Right ventricle myocardium inferior (tissue), 1 donor: ENCODE measurements around the gene PNLIP. TPM values are rescaled to one million over a fixed set of nuclear protein-coding genes. Genes with fewer than 3 reads are reported as not detected.

Experiments
- ATAC-seq: fragments of 200-7000 bp; cut with Tn5 transposase; one replicate; pipeline ENCODE4 v1.9.1; 2020; ENCODE audit warnings: mild to moderate bottlenecking, moderate library complexity
- DNase-seq: peaks from one replicate; pipeline ENCODE4 v3.0.0; 2021; ENCODE audit errors: missing footprints
- intact Hi-C: fragments of 100-400 bp; cut with DNase I; formaldehyde crosslinking; loops from one replicate; pipeline ENCODE4 v1.11.0; 2022
- long read RNA-seq: library from polyadenylated mRNA; unstranded; transcript quantifications from one replicate; pipeline ENCODE4 v2.0.0, GENCODE V29; 2021
- total RNA-seq: library from RNA; stranded (reverse); fragmentation: NEBNext Ultra II Directional; extraction: Animal tissue kit (Norgen Biotek cat#: 25700); gene quantifications from one replicate; pipeline ENCODE4 v1.2.1, GENCODE V29; 2021
- donor health status: DM: no; HTN: yes; CAD: no; lungs with severe emphysema.

Gene PNLIP
- not detected for total RNA-seq
- long read RNA-seq, result 0 reads

GRCh38 chr10:116545756-116546155 is at the start of gene PNLIP:
TSS of gene PNLIP (plus strand) at chr10:116545931. CDS start at chr10:116546093, 162 bp downstream.
- intact Hi-C loops, result no loop called here
- DNase-seq, result no peak
- ATAC-seq, result no peak

GRCh38 chr10:116504786-116505185 is 40.9 kb upstream of the PNLIP start:
- no peak for DNase-seq

GRCh38 chr10:116510565-116510964 is 35.2 kb upstream of the PNLIP start:
- ATAC-seq (no peak), DNase-seq (no peak)
- intact Hi-C loops, result no loop called here

More at GRCh38 chr10:116504786-116505185, 40.9 kb upstream of the PNLIP start:
- intact Hi-C loops, result no loop called here
- ATAC-seq, result no peak

GRCh38 chr10:116511365-116511764 is 34.4 kb upstream of the PNLIP start:
- intact Hi-C loops, result no loop called here
- ATAC-seq, result no peak

GRCh38 chr10:116521424-116522290 is 24.1 kb upstream of the PNLIP start:
- ATAC-seq (no peak), DNase-seq (no peak)
- intact Hi-C loops, result no loop called here

More at GRCh38 chr10:116511365-116511764, 34.4 kb upstream of the PNLIP start:
- no peak for DNase-seq

- no peak for ATAC-seq
- intact Hi-C loops, result no loop called here
- DNase-seq, result no peak
Measured at GRCh38 chr10:116522803-116523381, 22.8 kb upstream of the PNLIP start.

- ATAC-seq, result no peak
- intact Hi-C loops, result no loop called here
- no peak for DNase-seq
Measured at GRCh38 chr10:116524736-116525135, 21.0 kb upstream of the PNLIP start.

GRCh38 chr10:116526219-116526618 is 19.5 kb upstream of the PNLIP start:
- DNase-seq, result no peak
- intact Hi-C loops, result no loop called here
- ATAC-seq, result no peak

- ATAC-seq, result no peak
- DNase-seq, result no peak
- intact Hi-C loops, result no loop called here
Measured at GRCh38 chr10:116536810-116537209, 8.9 kb upstream of the PNLIP start.

GRCh38 chr10:116538456-116538855 is 7.3 kb upstream of the PNLIP start:
- ATAC-seq (no peak), DNase-seq (no peak)
- intact Hi-C loops, result no loop called here

GRCh38 chr10:116538992-116539391 is 6.7 kb upstream of the PNLIP start:
- no peak for ATAC-seq
- DNase-seq, result no peak
- intact Hi-C loops, result no loop called here

GRCh38 chr10:116540814-116541213 is 4.9 kb upstream of the PNLIP start:
- intact Hi-C loops, result no loop called here
- no peak for DNase-seq
- no peak for ATAC-seq

GRCh38 chr10:116542007-116542677 is 3.6 kb upstream of the PNLIP start:
- intact Hi-C loops, result no loop called here
- no peak for DNase-seq

GRCh38 chr10:116545122-116545521 is 609 bp upstream of the PNLIP start:
- intact Hi-C loops, result no loop called here
- ATAC-seq (no peak), DNase-seq (no peak)

More at GRCh38 chr10:116542007-116542677, 3.6 kb upstream of the PNLIP start:
- ATAC-seq, result no peak

GRCh38 chr10:116548301-116548700 is 2.6 kb downstream of the PNLIP start:
- no peak for ATAC-seq
- DNase-seq, result no peak
- intact Hi-C loops, result no loop called here

GRCh38 chr10:116553378-116553980 is 7.7 kb downstream of the PNLIP start:
- intact Hi-C loops, result no loop called here
- no peak for ATAC-seq

GRCh38 chr10:116554628-116555027 is 8.9 kb downstream of the PNLIP start:
- intact Hi-C loops, result no loop called here
- DNase-seq, result no peak
- no peak for ATAC-seq

More at GRCh38 chr10:116553378-116553980, 7.7 kb downstream of the PNLIP start:
- DNase-seq, result no peak

GRCh38 chr10:116555880-116556279 is 10.1 kb downstream of the PNLIP start:
- ATAC-seq (no peak), DNase-seq (no peak)
- intact Hi-C loops, result no loop called here

GRCh38 chr10:116557305-116557880 is 11.7 kb downstream of the PNLIP start:
- intact Hi-C loops, result no loop called here
- ATAC-seq (no peak), DNase-seq (no peak)
